A549 (cell line): ENCODE data around the gene LCP1. TPM values are rescaled to one million over a fixed set of nuclear protein-coding genes. Genes with fewer than 3 reads are reported as not detected.

Experiments
- ATAC-seq, 2 experiments: fragments of 200-7000 bp in 1 of 2; fragments of >200 bp in 1 of 2; cut with Nextera tagmentation in 1 of 2; cut with Tn5 transposase in 1 of 2; 3 replicates each; pipeline versions ENCODE4 v1.8.0 to v1.9.1; 2018 to 2020; ENCODE audit warnings: mild to moderate bottlenecking in 1 of 2, moderate library complexity in 1 of 2
- CTCF ChIA-PET: fragments of 300-600 bp; sonication (Branson Sonifier 250); formaldehyde crosslinking; extraction: SDS; loops from one replicate; lab custom pipeline; 2021; ENCODE audit warnings: antibody characterized with exemption, inconsistent platforms; lab: Yijun Ruan, JAX
- POLR2A ChIA-PET: fragments of 350-600 bp; formaldehyde crosslinking; extraction: SDS; loops from one replicate; lab custom pipeline; 2021; ENCODE audit warnings: antibody characterized with exemption, inconsistent platforms; lab: Yijun Ruan, JAX
- DNase-seq, 2 experiments: peaks; one replicate each; pipeline versions ENCODE4 v3.0.0 to v3.0.0-alpha.2; 2011 to 2016; ENCODE audit warnings: low read depth in 1 of 2, low spot score in 1 of 2
- FAIRE-seq: peaks from 2 replicates; lab custom pipeline; 2011; peaks lifted over from hg19 to GRCh38; lab: Jason Lieb, UNC
- H3K27ac ChIP-seq, 2 experiments: fragments of >200 bp; sonication (Bioruptor Twin); formaldehyde crosslinking; 3 replicates each; pipeline ENCODE4 v1.5.1; 2016 to 2017
- H3K4me1 ChIP-seq: fragments of >200 bp; sonication (Bioruptor Twin); formaldehyde crosslinking; 3 replicates; pipeline ENCODE4 v1.6.1; 2016
- H3K4me2 ChIP-seq: fragments of >200 bp; sonication (Bioruptor Twin); formaldehyde crosslinking; 3 replicates; pipeline ENCODE4 v1.6.1; 2016
- H3K4me3 ChIP-seq: fragments of >200 bp; sonication (Bioruptor Twin); formaldehyde crosslinking; 3 replicates; pipeline ENCODE4 v1.5.1; 2016
- H3K9me3 ChIP-seq: fragments of >200 bp; sonication (Bioruptor Twin); formaldehyde crosslinking; 3 replicates; pipeline ENCODE4 v1.6.1; 2016
- CBX2 ChIP-seq: fragments of 200-600 bp; sonication (generic); IDR thresholded peaks from 2 replicates; pipeline ENCODE4 v1.6.1; 2016; ENCODE audit warnings: low read depth, mild to moderate bottlenecking, borderline replicate concordance
- CBX8 ChIP-seq: fragments of 200-600 bp; sonication (generic); IDR thresholded peaks from 2 replicates; pipeline ENCODE4 v1.6.1; 2016
- E2F6 ChIP-seq: IDR thresholded peaks from 2 replicates; pipeline ENCODE4 v1.6.1; 2012; ENCODE audit warnings: low read depth, borderline replicate concordance
- EHF ChIP-seq: fragments of 250-450 bp; sonication (Bioruptor Pico); IDR thresholded peaks from 2 replicates; pipeline ENCODE4 v1.5.0; 2020; ENCODE audit warnings: mild to moderate bottlenecking
- EHMT2 ChIP-seq: fragments of 200-600 bp; sonication (generic); IDR thresholded peaks from 2 replicates; pipeline ENCODE4 v1.6.1; 2016; ENCODE audit warnings: antibody characterized with exemption, low read depth, mild to moderate bottlenecking, moderate library complexity
- ELK1 ChIP-seq: fragments of 150-350 bp; IDR thresholded peaks from 2 replicates; pipeline ENCODE4 v1.6.1; 2014; ENCODE audit warnings: low read depth, mild to moderate bottlenecking, low read length
- EP300 ChIP-seq, 2 experiments: fragments of >200 bp; sonication (Bioruptor Twin); formaldehyde crosslinking; IDR thresholded peaks; 2 replicates in 1 of 2; 3 replicates in 1 of 2; pipeline ENCODE4 v1.6.1; 2016 to 2017
- HES2 ChIP-seq: fragments of >200 bp; sonication (Bioruptor Twin); formaldehyde crosslinking; IDR thresholded peaks from 2 replicates; pipeline ENCODE4 v1.6.1; 2016
- HEYL ChIP-seq: fragments of 250-450 bp; sonication (Bioruptor Pico); IDR thresholded peaks from 2 replicates; pipeline ENCODE4 v1.8.0; 2021; ENCODE audit warnings: mild to moderate bottlenecking, moderate library complexity
- HOXA7 ChIP-seq: fragments of 250-450 bp; sonication (Bioruptor Pico); IDR thresholded peaks from 2 replicates; pipeline ENCODE4 v1.5.0; 2020; ENCODE audit warnings: mild to moderate bottlenecking, moderate library complexity
- JUNB ChIP-seq: fragments of >200 bp; sonication (Bioruptor Twin); formaldehyde crosslinking; IDR thresholded peaks from 2 replicates; pipeline ENCODE4 v1.6.1; 2016
- NPAS2 ChIP-seq: fragments of 250-450 bp; sonication (Bioruptor Pico); IDR thresholded peaks from 2 replicates; pipeline ENCODE4 v1.8.0; 2022; ENCODE audit warnings: mild to moderate bottlenecking, moderate library complexity, borderline replicate concordance
- NR3C1 ChIP-seq: fragments of >200 bp; sonication (Bioruptor Twin); formaldehyde crosslinking; IDR thresholded peaks from 3 replicates; pipeline ENCODE4 v1.6.1; 2017
- POLR2A ChIP-seq: IDR thresholded peaks from 2 replicates; pipeline ENCODE4 v1.6.1; 2012; ENCODE audit warnings: mild to moderate bottlenecking, low read length
- RFX5 ChIP-seq: fragments of 450-650 bp; IDR thresholded peaks from 2 replicates; pipeline ENCODE4 v1.7.1; 2014; ENCODE audit warnings: antibody characterized with exemption, mild to moderate bottlenecking, moderate library complexity
- USF2 ChIP-seq: fragments of 450-650 bp; IDR thresholded peaks from 2 replicates; pipeline ENCODE4 v1.6.1; 2014; ENCODE audit warnings: antibody characterized with exemption
- ZFP36 ChIP-seq: fragments of 450-650 bp; IDR thresholded peaks from 2 replicates; pipeline ENCODE4 v1.6.1; 2014; ENCODE audit warnings: borderline replicate concordance; ENCODE audit not compliant: partially characterized antibody
- WGBS: methylation state at CpG from one replicate; pipeline ENCODE4 v1.1.6; 2017; ENCODE audit errors: missing lambda C conversion rate; 5-methylcytosine and 5-hydroxymethylcytosine counted together
- polyA plus RNA-seq, 4 experiments: library from polyadenylated mRNA; depleted of rRNA in 3 of 4; stranded (reverse); fragments of >200 nt; fragmentation: RNase III in 1 of 4; extraction: RNeasy Plus Mini Kit Qiagen cat#74134 plus additional on column Dnase treatment in 1 of 4; gene quantifications; 2 replicates in 3 of 4; 3 replicates in 1 of 4; pipeline ENCODE4 v1.2.3, GENCODE V29; 2011 to 2017

Gene LCP1
- polyA plus RNA-seq, 2 of the 4 experiments (the other 2 are of a cell fraction): 0.09 to 0.19 TPM

DNA sequence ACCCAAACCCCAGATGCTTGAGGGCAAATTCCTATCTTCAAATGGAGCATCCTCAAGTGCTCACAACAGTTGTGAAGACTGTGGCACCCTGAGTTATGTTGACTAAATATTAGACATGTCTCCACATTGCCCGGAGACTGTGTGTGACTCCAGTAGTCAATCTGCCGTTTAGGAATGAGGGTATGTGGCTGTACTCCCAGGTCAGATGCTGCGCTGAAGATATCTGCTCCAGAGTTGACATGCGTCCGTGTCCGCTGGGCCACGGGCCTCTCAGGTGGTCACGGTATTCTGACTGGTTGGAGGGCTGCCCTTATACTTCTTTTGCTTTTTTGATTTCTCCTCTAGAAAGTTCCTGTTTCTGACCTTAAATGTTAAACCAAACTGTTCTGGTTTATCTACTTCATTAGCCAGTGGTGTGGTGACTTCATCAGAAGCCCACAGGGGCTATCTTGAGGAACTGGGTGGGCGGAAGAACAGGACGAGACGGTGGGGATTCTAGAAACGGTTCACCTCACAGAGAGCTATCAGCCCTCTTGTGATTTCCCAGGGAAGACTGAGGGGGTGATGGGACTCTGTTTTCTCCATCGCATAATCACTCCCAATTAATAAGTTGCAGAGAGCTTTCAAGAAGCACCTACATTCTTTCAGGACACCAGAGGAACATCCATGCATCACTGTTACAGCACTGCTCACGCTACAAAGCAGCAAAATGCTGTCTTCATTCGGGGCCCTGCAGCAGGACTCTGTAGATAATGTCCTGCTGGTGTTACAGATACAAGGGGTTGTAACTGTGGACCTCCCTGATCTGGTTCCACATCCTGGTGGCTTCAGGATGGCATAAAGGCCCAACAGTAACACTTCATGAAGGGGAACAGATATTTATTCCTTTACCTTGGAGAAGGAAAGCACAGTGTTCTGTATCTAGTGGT is 1.3 kb upstream of the LCP1 start:
- ChIA-PET CTCF (no interaction called here), POLR2A (no interaction called here)
- no peak overlapping the region for H3K27ac ChIP-seq
- no peak for DNase-seq
- no peak overlapping the region for H3K4me2 ChIP-seq
- WGBS: 80% methylated on average over 13 of the region's 15 CpGs
- no peak for FAIRE-seq
- H3K4me1 ChIP-seq: no peaks in the 10 kb centered on the region
- no peaks in the 10 kb centered on the region for H3K9me3 ChIP-seq
- no peak for ATAC-seq
- no peak overlapping the region for H3K4me3 ChIP-seq
- TF ChIP-seq EHMT2: no peak
- no peak for TF ChIP-seq HOXA7
- TF ChIP-seq NR3C1: no peak

GRCh38 chr13:46182491-46182877 is 507 bp upstream of the LCP1 start:
- POLR2A ChIA-PET: no interaction called here
- ATAC-seq: no peak
- CTCF ChIA-PET: no interaction called here
- no peaks in the 10 kb centered on the region for H3K4me1 ChIP-seq
- no peak for FAIRE-seq
- no peak overlapping the region for H3K27ac ChIP-seq
- no peak overlapping the region for H3K4me3 ChIP-seq
- WGBS: 49% methylated on average over 2 of the region's 2 CpGs
- DNase-seq: no peak
- no peak overlapping the region for H3K4me2 ChIP-seq
- no peaks in the 10 kb centered on the region for H3K9me3 ChIP-seq
- no peak for TF ChIP-seq E2F6

DNA sequence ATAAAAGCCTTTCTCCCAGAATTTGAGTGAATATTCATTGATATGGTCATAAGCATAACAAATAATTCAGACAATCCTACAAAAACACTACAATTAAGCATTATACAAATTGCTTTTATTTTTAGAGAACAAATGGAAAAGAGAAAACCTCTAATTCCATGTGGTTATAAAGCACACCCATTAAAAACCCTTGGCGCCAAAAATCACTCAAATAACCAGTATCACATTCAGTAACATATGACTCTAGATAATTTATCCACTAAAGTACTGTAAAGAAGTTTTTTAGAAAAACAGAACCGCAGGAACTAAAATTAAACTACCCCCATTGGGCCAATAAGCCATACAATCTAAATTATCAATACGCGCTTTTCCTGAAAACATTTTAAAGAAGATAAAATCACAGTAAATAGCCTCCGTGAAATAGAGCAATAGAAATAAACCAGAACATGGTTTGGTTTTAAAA is 569 bp downstream of the LCP1 start:
- H3K4me1 ChIP-seq: no peaks in the 10 kb centered on the region
- DNase-seq: no peak
- no peak overlapping the region for H3K4me2 ChIP-seq
- TF ChIP-seq EHF (CRISPR knock-in tag) (no peak), USF2 (no peak), JUNB (no peak), CBX2 (no peak), CBX8 (no peak), NPAS2 (CRISPR knock-in tag) (no peak), HES2 (no peak), HEYL (no peak), ZFP36 (no peak), RFX5 (no peak), POLR2A (no peak), ELK1 (no peak), EP300 (IDR thresholded peaks at IDR 0.05) (no peak)
- TF ChIP-seq, all 56 proteins: peak for 0
- POLR2A ChIA-PET: no interaction called here
- H3K9me3 ChIP-seq: no peaks in the 10 kb centered on the region
- H3K27ac ChIP-seq: no peak overlapping the region
- CTCF ChIA-PET: no interaction called here
- FAIRE-seq (no peak), ATAC-seq (no peak)
- 71% methylated on average over 5 of the region's 5 CpGs for WGBS
- no peak overlapping the region for H3K4me3 ChIP-seq
